SIG-M5 treated with dmso at 0.1 percent for 504 hours (cell line): ENCODE data around the gene SRL.

Experiments
- DNase-seq: peaks from one replicate; lab custom pipeline; 2025; ENCODE audit not compliant: unreplicated experiment; lab: John Stamatoyannopoulos, UW

SRL gene

GRCh38 chr16:4204521-4204920 lies 37.4 kb downstream of the SRL start:
- DNase-seq: no peak

GRCh38 chr16:4203748-4204147 lies 38.1 kb downstream of the SRL start:
- DNase-seq: no peak

- DNase-seq: no peak
Measured at GRCh38 chr16:4202615-4203345, 39.1 kb downstream of the SRL start.

GRCh38 chr16:4200781-4201137 lies 41.1 kb downstream of the SRL start:
- no peak for DNase-seq

GRCh38 chr16:4200000-4200780 lies 41.7 kb downstream of the SRL start:
- DNase-seq: peak; percentile 60

GRCh38 chr16:4198816-4199215 lies 43.1 kb downstream of the SRL start:
- no peak for DNase-seq

GRCh38 chr16:4194661-4195060 lies 47.2 kb downstream of the SRL start:
- peak; percentile 83 for DNase-seq

- DNase-seq: no peak
Measured at GRCh38 chr16:4193920-4194319, 48.0 kb downstream of the SRL start.

- DNase-seq: no peak
Measured at GRCh38 chr16:4192206-4192605, 49.7 kb downstream of the SRL start.

GRCh38 chr16:4190712-4191333 lies 51.1 kb downstream of the SRL start:
- no peak for DNase-seq

GRCh38 chr16:4190086-4190485 lies 51.8 kb downstream of the SRL start:
- DNase-seq: no peak

- DNase-seq: no peak
Measured at GRCh38 chr16:4184038-4184702, 57.7 kb downstream of the SRL start.

- DNase-seq: peak; percentile 79
Measured at GRCh38 chr16:4183237-4184037, 58.4 kb downstream of the SRL start.

- no peak for DNase-seq
Measured at GRCh38 chr16:4182581-4183236, 59.2 kb downstream of the SRL start.

GRCh38 chr16:4180511-4180910 lies 61.4 kb downstream of the SRL start:
- DNase-seq: no peak

GRCh38 chr16:4179763-4180260 lies 62.1 kb downstream of the SRL start:
- DNase-seq: no peak

- DNase-seq: peak; percentile 84
Measured at GRCh38 chr16:4179020-4179419, 62.9 kb downstream of the SRL start.

GRCh38 chr16:4178468-4179010 lies 63.3 kb downstream of the SRL start:
- DNase-seq: no peak

GRCh38 chr16:4176906-4177417 lies 64.9 kb downstream of the SRL start:
- no peak for DNase-seq

GRCh38 chr16:4175849-4176248 lies 66.0 kb downstream of the SRL start:
- DNase-seq: no peak
